ENCODE measurements around the gene VWA3A.
"Not testable (repeated sequence)": the region's sequence is repeated elsewhere in the genome, so short reads cannot be mapped to it uniquely, and the experiment has no call there.

The VWA3A gene, protein sequence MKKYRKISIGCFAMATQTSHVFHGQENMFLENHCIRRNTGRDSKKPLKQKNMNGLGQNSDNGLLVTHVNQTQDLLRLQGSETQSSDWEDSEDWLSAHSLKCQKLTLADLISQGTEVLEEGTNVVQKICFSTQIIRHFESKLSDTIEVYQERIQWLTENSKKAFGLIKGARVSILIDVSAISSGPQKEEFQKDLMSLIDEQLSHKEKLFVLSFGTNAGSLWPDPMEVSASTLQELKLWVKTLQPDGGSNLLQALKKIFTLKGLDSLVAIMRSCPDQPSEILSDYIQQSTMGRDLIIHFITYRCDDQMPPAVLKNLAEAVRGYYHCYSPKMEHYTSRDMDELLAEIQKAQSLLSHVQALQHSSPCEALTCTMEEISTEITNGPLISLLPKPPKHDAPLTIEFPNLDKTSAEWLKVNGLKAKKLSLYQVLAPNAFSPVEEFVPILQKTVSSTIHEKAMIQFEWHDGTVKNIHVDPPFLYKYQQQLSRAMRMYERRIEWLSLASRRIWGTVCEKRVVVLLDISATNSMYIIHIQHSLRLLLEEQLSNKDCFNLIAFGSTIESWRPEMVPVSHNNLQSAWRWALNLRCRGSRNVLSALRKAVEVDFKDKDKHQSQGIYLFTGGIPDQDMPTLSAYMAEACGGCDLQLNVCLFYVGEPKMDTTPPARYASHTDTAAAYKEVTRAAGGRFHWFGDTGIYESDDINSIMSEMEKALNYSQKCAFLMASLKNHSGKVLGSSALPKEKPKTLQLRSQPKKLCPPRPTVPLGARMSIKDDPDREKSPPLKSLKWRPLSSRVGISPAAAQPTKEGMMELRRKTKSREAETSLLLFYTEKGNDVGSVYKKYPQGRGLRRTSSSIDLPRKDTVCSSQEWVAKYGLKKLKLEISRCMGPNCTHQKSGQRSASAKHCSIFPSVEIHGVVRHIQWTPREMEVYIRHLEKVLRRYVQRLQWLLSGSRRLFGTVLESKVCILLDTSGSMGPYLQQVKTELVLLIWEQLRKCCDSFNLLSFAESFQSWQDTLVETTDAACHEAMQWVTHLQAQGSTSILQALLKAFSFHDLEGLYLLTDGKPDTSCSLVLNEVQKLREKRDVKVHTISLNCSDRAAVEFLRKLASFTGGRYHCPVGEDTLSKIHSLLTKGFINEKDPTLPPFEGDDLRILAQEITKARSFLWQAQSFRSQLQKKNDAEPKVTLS

GRCh38 chr16:22092143-22092933, at the start of gene VWA3A:
VWA3A (plus strand) TSS chr16:22092541; CDS start chr16:22092638, 97 bp downstream.
- peak; percentile 61 for DNase-seq (ENCODE audit: low spot score)

DNA sequence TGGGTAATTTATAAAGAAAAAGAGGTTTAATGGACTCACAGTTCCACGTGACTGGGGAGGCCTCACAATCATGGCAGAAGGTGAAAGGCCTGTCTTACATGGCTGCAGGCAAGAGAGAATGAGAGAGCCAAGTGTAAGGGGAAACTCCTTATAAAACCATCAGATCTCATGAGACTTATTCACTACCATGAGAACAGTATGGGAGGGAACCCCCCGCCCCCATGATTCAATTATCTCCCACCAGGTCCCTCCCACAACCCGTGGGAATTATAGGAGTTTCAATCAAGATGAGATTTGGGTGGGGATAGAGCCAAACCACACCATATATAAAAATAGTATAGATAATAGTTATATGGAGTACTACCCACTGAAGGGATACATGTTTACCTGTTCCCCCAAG, 48.5 kb upstream of the VWA3A start:
- DNase-seq (ENCODE audit: low spot score): not testable (repeated sequence)

GRCh38 chr16:22045888-22046287, 46.5 kb upstream of the VWA3A start:
- not testable (repeated sequence) for DNase-seq (ENCODE audit: low spot score)

DNA sequence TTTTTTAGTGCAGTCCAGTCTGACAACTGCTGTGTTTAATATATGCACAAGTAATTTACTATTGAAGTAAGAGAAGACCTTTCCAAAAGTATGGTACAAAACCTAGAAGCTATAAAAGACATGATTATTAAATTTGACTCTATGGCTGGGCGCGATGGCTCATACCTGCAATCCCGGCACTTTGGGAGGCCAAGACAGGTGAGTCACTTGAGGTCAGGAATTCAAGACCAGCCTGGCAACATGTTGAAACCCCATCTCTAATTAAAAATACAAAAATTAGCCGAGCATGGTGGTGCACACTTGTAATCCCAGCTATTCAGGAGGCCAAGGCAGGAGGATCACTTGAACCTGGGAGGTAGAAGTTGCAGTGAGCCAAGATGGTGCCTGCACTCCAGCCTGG, 41.4 kb upstream of the VWA3A start:
- peak; percentile 36 for DNase-seq (ENCODE audit: low spot score)

- no peak for DNase-seq (ENCODE audit: low spot score)
Observed at GRCh38 chr16:22052980-22053379, 39.4 kb upstream of the VWA3A start.

- no peak for DNase-seq (ENCODE audit: low spot score)
Observed at GRCh38 chr16:22053921-22054341, 38.4 kb upstream of the VWA3A start.

- no peak for DNase-seq (ENCODE audit: low spot score)
Observed at GRCh38 chr16:22054847-22055590, 37.3 kb upstream of the VWA3A start.

- no peak for DNase-seq (ENCODE audit: low spot score)
Observed at GRCh38 chr16:22055881-22056280, 36.5 kb upstream of the VWA3A start.

GRCh38 chr16:22063888-22064467, 28.4 kb upstream of the VWA3A start:
- no peak for DNase-seq (ENCODE audit: low spot score)

- no peak for DNase-seq (ENCODE audit: low spot score)
Observed at GRCh38 chr16:22065252-22065651, 27.1 kb upstream of the VWA3A start.

- DNase-seq (ENCODE audit: low spot score): peak; percentile 35
Observed at GRCh38 chr16:22070361-22071330, 21.7 kb upstream of the VWA3A start.

DNA sequence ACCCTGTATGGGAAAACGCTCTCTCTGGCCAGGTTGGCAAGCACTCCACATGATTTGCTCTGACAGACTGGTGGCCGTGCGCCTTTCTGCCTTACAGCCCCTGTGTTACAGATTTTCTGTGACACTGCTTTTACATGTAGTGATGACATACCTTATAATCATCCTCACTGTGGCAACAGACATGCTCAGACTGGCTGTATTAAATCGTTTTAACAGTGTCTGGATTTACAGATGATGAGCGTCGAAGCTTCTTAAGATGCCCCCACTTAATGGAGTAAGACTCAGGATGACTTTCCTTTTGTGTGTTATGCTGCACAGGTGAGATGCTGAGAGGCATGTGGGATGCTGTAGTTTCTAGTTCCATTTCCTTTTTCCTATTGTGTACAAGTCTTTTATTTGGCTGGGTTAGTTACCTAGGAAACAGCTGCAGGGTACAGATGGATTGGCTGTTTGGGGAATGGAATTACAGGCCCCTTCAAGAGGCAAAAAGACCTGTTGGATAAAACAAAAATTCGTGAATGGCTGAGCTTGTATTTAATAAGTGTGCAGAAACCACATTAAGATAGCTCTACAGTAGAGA, 20.9 kb upstream of the VWA3A start:
- peak; percentile 3 for DNase-seq (ENCODE audit: low spot score)

GRCh38 chr16:22073350-22073749, 19.0 kb upstream of the VWA3A start:
- no peak for DNase-seq (ENCODE audit: low spot score)

DNA sequence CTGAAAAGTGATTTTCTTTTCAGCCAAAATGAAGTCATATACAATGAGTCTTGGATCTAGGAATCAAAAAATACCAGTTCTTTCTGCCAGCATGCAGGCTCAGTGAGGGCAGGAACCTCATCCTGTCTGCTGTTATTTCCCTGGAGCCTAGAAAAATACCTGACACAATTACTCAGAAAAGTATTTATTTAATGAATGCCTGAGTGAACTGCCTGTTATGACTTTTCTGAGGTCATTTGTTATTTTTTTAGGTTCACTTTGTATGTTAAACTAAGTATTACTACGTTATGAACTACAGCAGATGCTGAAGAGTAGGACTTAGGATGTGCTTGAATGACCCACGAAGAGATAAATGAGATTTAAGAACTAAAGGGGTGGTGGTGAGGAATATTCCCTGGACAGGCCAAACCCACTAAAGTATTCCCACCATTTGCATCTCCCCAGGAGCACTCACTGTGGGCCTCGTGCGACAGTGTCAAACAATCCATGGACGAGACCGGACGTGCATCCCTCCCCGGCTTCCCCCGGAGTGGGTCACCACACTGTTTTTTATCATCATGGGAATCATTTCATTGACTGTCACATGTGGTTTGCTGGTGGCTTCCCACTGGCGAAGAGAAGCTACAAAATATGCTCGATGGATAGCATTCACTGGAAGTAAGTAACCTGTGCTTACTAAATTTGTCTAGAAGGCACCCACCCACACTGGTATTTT, 17.1 kb upstream of the VWA3A start:
- DNase-seq (ENCODE audit: low spot score): peak; percentile 61

GRCh38 chr16:22075776-22076175, 16.6 kb upstream of the VWA3A start:
- no peak for DNase-seq (ENCODE audit: low spot score)

- peak; percentile 52 for DNase-seq (ENCODE audit: low spot score)
Observed at GRCh38 chr16:22077700-22078313, 14.5 kb upstream of the VWA3A start.

GRCh38 chr16:22078656-22079055, 13.7 kb upstream of the VWA3A start:
- DNase-seq (ENCODE audit: low spot score): no peak

- no peak for DNase-seq (ENCODE audit: low spot score)
Observed at GRCh38 chr16:22081050-22081449, 11.3 kb upstream of the VWA3A start.

All from kidney tubule cell (primary cell).